Measurements from ENCODE around the gene LMF1.

The LMF1 gene

DNA sequence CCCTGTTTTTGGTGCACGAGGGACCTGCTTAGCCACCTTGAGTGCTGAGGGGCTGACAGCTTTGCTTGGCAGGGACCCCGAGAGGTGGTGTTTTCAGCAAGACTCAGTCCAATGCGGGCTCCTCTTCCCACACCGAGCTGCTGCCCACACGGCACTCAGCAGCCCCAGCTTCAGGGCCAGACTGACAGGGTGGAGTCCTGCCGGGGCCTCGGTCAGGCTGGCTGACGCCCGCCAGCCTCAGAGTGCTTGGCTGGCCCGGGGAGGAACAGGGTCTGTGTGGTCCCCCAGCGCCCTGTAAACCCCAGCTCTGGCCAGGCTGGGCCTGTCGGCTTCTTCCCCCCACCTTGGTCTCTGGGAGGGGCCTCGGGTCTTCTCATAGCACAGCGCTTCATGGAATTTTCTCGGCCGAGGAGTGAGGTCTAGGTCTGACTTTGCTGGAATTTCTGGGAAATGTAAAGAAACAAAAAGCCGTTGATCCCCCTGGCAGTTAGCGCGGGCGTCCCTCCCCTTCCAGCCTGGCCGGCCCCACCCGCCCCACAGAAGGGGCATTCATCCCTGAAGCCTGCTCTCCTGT lies 13.4 kb upstream of the LMF1 start:
- DNase-seq, result no peak

DNA sequence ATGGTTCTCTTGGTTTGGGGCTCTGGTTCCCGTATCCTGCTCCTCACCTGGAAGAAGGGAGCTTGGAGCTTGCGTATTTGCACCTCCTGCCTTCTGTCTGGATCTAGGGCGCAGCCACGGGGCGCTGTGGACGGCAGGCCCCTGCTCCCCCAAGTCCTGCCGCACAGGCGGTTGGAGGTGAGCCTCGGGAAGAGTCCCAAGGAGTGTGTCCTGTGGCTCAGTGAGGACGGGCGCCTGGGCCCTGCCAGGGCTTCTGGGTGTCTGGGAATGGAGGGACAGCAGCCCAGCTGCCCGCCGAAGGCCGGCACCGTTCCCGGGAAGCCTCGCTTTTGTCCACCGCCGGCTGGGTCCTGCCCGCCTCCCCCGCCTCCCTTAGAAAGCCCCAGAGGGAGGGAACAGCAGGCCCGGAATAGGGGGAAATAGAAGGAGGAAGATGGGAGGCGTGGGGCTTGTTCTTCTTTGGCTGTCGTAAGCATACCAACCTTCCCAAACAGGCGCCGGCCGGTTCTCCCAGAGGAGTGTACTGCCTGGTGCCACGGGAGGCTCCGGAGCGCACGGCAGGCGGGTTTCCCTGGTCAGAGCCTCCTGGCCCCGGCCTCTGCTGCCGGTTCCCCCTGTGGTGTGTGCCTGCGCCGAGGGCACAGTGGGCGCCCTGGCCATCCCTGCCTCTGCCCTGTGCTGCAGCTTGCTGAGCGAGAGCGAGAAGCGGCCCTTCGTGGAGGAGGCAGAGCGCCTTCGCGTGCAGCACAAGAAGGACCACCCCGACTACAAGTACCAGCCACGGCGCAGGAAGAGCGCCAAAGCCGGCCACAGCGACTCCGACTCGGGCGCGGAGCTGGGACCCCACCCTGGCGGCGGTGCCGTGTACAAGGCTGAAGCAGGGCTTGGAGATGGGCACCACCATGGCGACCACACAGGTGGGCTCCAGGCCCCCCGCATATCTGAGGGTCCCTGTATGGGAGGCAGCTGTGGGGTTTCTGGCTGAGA lies 12.6 kb upstream of the LMF1 start:
- DNase-seq, result no peak

DNA sequence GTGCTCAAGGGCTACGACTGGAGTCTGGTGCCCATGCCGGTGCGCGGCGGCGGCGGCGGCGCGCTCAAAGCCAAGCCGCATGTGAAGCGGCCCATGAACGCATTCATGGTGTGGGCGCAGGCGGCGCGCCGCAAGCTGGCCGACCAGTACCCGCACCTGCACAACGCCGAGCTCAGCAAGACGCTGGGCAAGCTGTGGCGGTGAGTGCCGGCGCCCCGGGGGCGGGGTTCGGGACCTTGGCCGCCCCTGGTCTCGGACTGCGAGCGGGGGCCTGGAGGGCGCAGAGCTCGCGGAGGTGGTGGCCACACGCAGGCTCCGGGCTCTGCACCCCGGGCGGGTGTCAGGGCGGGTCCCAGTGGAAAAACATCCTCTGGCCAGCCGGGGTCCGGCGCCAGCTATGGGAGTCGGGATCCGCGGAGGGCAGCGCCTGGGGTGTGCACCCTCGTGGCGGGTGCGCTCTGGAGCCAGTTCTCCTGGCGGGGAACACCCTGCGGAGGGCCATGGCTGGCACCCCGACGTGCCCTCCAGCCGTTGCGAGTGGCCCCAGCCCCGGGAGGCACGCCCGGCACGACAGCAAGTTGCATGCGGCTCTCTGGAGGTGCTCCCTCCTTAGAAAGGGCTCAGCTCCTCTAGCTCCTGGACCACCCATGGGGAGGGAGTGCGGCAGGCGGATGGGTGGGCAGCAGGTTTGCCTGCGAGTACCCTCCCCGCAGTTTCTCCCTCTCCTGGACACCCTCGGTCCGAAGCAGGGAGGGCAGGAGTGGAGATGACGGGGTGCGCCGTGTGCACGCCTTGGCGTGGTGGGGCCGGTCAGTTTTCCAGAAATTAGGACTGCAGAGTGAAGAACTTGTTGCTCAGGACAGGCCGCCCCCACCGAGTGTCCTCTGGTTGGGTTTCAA lies 11.6 kb upstream of the LMF1 start:
- no peak for DNase-seq

DNA sequence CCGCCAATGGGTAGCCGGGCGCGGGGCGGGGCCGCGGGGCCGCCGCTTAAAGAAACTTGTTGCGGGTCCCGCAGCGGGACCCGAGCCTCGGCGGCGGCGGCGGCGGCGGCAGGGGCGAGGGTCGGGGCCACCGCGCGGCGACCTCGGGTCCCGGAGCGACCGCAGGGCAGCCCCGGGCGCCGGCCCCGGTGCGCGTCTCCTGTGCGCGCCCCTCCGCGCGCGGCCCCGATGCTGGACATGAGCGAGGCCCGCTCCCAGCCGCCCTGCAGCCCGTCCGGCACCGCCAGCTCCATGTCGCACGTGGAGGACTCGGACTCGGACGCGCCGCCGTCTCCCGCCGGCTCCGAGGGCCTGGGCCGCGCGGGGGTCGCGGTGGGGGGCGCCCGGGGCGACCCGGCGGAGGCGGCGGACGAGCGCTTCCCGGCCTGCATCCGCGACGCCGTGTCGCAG lies 10.9 kb upstream of the LMF1 start, which contains the start of gene SOX8:
Gene SOX8, plus strand, starts transcription at position 76 of the 450 bp plus-strand sequence. Its CDS starts 153 bp downstream, at position 229.
- no peak for DNase-seq

DNA sequence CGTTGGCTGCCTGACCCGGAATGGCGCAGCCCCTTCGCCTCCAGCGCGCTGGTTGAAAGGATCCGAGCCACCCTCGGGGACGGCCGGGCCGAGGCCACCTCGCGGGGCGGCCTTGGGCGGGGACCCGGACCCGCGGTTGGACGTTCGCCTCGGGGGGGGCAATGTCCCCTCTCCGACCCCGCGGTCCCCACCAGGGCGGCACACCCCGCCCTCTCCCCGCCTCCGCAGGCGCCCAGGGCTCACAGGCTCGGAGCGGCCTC lies 9.7 kb upstream of the LMF1 start:
- DNase-seq, result no peak

DNA sequence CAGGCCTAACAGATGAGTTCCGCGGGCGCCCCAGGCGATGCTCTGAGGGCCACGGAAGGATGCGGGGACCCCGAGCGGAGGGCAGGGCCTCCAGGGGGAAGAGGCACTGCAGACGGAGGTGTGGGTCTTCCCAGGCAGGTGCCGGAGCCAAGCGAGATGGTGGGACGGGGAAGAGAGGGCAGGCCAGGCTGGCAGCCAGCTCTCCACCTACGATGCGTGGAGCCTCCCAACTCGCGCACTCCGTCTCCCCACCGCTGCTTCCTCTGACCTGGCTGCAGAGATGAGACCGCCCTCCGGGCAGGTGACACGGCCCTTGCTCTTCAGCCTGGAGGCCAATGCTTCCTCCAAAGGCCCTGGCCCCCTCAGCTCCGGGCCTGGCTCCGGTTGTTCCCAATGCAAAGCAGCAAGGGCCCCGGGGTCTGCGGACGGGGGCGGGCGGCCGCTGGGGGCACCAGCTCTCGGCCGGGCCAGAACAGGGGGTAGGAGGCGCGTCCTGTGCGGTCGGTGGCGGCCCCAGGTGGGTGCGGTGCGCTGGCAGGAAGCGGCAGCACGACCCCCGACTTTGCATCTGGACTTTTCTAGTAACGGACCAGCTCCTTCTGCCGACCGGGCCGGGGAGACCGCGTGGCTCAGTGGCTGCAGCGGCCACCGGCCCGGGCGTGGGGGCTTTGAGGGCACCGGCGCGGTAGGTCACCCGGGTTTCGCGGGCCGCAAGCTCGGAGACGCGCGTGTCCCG lies 9.2 kb upstream of the LMF1 start:
- DNase-seq, result no peak

DNA sequence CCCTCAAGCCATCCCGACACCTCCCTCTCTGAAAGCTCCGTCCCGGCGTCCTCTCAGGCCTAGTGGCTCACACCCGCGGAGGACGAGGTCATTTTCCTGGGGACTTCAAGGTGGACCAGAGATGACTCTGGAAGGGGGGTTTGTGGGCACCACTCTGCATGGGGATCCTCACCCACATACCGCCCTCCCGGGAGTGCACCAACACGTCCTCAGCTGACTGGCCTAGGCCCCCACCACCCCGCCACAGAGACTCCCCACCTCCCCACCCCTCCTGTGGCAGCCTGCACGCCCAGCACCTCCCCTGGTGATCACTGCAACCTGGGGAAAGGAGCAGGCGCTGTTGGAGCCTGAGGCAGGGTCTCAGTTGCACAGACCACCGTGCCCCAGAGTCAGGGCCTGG lies 8.4 kb upstream of the LMF1 start:
- no peak for DNase-seq

DNA sequence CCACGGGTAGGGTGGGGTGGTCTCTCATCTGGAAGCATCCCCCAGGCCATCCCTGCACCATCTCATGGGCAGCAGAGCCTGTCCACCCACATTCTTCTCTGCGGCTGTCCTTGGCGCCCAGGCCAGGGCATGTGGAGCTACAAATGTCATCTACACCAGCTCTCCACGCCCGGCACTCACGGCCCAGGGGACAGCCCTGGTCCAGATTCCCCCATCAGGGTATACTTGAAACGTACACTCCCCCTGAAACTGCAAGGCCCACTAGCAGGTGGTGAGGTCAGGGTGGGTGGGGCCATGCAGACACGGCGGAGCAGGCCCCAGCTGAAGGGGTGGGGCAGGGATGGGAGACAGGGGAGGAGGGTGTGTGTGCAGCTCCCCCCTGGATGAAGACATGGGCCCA lies 7.6 kb upstream of the LMF1 start:
- no peak for DNase-seq

DNA sequence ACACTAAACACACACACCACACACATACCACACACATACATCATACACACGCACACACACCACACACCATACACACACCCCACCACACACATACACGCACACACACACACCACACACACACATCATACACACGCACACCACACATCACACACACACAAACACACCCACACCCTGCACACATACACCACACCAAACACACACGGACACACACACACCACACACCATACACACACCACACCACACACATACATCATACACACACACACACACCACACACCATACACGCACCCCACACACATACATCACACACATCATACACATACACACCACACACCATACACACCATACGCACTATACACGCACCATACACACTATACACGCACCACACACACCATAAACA lies 7.1 kb upstream of the LMF1 start:
- DNase-seq, result no peak

DNA sequence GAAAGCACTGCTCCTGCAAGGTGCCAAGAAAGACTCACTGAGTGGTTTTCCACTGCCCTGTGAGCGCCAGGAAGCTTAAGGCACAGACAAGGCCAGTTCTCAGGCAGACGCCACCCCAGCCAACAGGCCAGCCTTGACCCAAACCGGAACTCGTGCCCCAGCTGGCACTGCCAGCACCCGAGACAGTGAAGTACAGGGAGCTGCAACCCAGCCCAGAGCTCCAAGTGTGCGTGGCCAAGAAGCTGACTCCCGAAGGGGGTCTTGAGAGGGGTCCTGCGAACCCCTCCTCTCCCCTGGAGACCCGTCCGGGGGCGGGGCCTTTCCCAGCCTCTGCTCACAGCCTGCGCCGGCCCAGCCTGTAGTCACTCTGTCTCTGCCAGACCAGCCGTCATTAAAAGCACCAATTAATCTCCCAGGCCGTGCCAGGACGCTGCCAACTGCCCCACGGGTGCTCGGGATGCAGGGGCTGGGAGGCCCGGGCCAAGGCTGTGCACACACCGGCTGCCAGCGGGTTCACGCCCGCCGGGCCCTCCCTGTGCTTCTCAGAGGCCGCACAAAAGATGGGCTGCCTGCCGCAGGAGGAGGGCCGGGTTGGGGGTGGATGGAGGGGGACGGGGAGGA lies 6.4 kb upstream of the LMF1 start:
- no peak for DNase-seq

DNA sequence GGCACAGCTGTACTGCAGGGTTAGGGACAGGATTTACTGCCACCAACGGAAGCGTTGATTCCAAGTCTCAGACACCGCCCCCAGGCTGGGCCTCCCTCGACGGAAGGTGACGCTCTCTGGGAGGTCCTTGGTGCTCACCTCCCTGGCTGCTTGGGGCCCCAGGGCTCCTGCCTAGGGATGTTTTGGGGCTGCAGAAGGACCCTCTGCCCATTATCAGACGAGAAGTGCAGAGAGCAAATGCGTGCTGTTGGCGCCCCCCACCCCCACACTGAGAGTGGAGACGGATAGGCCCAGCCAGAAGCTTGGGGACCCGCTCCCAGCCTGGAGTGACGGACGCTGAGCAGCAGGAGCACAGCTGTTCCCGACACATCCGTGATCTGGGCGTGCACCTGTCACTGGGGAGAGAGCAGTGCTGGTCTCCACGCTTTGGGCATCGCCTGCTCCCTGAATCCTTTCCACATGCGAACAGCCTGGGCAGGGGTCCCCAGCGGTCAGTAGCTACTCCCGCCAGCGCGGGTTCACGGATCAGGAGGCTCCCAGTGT lies 5.7 kb upstream of the LMF1 start:
- DNase-seq, result no peak

DNA sequence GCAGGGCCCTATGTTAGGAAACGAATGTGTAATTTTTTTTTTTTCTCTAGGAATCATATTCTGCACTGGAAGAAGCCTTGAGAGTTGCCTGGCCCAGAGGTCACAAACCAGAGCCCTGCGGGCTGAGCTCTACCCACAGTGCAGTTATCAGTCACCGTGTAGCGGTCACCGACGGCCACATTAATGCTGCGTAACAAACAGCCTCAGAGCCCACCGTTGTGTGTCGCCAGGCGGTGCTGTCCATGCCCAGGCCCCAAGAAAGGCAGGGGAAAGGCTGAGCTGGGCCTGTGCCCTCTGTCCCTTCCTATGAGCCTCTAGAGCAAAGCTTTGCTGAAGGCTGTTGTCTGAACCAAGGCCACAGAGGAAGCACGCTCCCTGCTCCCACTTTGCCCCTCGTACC lies 4.5 kb upstream of the LMF1 start:
- no peak for DNase-seq

DNA sequence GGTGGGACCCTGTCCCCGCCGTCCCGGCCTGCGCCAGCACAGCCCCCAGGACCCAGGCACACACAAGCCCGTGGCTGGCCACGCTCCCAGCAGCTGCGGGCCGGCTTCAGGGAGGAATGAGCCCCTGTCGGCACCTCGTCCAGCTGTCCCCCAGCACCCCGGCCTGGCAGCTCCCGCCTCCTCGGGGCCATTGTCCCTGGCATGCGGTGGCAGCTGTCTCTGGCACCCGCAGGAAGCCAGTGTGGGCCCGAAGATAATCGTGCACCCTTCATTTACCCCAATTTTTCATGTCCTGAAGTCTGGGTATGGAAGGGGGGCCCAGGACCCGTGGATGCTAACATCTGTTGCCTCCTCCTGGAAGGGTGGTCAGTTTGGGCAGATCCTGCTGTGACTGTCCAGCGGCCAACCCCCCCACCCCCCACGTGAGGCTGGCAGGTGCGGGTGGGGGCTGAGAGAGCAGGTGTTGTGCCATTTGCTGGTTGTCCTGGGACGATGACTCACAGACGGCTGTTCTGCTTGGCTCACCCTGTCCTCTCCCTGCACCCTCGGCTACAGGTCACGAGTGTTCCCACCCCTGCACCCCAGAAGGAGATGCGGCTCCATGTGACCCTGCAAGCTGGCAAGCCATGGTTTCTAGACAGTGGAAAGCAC lies 4.0 kb upstream of the LMF1 start:
- no peak for DNase-seq

DNA sequence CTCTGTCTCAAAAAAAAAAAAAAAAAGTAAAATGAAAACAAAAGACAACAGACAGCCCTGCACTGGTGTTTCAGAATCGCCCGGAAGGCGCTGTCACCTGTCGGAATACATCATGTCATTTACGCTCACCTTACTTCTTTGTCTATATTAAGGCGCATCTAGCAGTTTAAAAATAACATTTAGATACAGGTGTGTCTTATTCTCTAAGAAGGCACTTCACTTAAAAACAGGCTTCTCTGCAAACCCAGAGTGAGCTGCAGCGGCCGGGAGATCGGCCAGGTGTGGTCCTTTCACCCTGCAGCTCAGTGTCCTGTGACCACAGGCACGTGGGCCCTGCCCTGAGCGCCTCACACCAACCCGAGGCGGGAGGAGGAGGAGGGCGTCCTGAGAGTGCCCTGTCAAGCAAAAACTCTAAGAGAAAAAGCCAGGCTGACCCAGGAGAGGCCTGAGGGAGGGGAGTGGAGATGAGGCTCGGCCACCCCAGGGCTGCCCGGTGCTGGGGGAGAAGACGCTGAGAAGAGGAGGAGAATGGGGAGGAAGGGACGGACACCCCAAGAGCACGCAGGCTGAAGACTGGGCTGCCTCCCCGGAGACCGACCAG lies 3.3 kb upstream of the LMF1 start:
- no peak for DNase-seq

DNA sequence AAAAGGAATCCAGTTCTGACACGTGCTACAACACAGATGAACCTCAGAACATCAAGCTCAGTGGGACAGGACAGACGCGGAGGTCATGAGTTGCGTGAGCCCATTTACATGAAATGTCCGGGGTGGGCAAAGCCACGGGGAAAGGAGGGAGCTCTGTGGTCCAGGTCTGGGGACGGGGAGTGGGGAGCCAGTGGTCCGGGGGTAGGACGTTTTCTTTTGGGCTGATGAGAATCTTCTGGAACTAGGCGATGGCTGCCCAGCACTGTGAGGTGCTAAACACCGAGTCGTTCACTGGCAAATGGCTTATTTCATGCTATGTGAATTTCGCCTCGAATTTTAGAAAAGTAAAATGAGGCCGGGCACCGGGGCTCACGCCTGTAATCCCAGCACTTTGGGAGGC lies 2.6 kb upstream of the LMF1 start:
- no peak for DNase-seq

DNA sequence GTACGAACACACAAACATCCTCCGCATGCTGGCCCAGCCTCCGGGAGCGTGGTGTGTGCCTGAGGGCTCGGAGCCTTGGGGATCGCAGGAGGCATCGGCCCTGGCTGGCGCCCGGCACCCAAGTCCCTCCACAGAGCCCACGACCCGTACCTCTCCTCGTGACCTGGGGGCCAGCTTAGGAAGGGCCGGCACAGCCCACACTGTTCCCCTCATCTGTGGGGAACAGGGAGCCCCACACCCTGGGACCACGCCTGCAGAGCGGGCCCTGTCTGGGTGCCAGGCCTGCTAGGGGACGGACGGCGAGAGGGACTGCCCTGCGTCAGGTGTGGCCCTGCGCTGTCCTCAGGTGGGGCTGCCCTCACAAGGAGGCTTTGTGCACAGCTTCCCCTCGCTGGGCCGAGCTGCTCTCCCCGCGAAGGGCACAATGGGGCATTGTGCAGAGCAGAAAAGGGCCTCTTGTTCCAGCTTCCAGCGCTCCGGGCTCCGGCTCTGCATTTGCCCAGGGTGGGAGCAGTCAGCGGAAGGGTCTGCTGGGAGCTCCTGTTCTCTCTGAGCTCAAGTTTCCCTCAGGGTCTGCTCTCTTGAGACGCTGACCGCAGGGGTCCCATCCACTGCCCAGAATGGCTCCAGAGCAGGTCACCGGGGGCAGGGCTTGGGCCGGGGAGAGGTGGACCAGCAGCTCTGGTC lies 1.7 kb upstream of the LMF1 start:
- DNase-seq, result no peak

DNA sequence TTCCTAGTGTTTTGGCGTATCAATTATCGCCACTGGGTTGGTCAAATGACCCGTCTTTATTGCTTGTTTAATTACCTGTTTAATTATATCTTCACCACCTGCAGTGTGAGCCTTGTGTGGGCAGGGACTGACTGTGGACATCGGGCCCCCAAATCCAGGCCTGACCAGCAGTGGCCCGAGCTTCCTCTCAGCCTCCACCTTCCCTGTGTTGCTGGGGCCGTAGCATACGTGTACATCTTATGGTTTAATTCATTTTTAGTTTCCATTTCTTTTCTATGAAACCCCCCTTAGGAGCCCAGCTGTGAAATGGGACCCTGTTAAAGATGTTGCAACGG lies 1.2 kb upstream of the LMF1 start:
- no peak for DNase-seq

DNA sequence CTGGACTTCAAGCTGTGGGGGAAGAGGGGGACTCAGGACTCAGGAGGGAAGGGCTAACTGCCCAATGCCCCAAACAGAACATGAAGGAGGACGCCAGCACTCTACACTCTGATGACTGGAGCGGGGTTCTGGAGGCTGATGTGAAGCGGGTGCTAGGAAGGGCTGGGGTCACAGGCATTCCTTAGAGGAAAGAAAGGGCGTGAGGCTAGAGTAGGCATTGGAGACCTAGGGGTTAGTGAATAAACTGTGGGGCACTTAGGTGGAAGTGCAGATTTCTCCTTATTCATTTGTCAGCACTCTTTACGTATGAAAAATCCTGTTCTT lies 760 bp upstream of the LMF1 start:
- DNase-seq, result no peak

DNA sequence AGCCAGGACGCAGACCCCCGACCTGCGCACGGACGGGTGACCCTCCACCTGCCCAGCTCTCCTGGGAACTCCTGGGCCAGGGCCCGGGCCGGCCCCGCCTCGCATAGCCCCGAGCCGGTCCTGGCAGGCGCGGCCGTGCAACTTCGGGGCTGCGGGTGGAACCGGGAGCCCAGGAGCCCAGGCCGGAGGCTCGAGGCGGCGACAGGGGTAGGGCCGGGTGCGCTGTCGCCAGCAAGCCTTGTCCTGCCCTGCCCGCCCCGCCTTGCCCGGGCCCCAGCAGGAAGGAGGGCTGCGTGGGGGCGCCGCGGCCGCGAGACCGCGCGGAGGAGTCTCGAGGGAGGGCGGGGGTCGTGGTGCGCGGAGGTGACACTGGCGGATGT lies 408 bp downstream of the LMF1 start:
- DNase-seq, result peak in 1 of 2 experiments; percentile 18

DNA sequence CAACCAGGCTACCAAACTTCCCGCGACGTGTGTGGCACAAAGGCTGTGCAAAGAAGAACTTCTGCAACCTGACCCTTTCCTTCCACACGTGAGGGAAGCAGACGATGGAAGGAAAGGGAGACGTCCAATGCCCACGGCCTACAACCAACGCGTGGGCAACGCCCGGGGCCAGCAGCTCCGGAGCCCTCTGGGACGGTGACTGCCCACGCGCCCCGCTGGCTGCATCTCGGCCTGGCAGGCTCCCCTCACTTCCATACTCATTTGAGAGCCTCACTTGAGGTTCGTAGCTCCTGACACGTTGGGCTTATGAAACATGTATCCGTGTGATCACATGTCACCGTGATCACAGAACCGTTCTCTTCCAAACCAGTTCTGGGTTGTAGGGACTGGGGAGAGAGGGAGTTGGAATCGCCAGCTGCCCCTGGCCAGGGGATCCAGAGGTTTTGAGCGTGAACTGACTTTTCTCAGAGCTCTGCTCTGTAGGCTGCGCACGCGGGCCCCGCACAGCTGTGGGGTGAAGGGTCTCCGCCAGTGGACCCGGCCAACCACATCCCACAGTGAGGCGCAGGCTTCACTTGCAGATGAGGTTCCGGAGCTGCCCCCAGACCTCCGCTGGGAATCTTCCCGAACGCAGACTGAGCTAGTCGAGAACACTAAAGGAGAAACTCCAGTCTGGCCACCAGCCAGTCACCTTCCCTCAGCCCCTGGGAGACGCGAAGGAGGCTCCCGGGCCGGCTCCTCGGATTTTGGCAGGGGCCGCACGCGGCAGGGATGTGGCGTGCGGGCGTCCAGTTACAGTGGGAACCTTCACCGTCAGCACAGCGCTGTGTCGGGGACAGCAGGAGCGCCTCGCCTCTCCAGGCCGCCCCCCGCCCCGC lies 1.0 kb downstream of the LMF1 start:
- peak in 1 of 2 experiments; percentile 1 for DNase-seq
